ENCODE measurements around the gene SLC28A1.

- TF ChIP-seq CTCF (IDR thresholded peaks at IDR 0.05 in 2 of 3, conservative IDR thresholded peaks at IDR 0.05 in 1 of 3; ENCODE audit: borderline replicate concordance in 1 of 3, insufficient read depth in 1 of 3, low read depth in 2 of 3, low read length in 2 of 3) (no peak), JUND (IDR thresholded peaks at IDR 0.05) (no peak), EZH2 (IDR thresholded peaks at IDR 0.05) (no peak), MAX (IDR thresholded peaks at IDR 0.05) (no peak), CBX3 (IDR thresholded peaks at IDR 0.05; ENCODE audit: low read depth) (no peak), REST (IDR thresholded peaks at IDR 0.05; ENCODE audit: low read depth) (no peak), ATF3 (IDR thresholded peaks at IDR 0.05) (no peak), POLR2A (IDR thresholded peaks at IDR 0.05; ENCODE audit: borderline replicate concordance, extremely low read depth, insufficient read depth, insufficient read length) (no peak), SRF (IDR thresholded peaks at IDR 0.05; ENCODE audit: low read depth) (no peak)
Measured at GRCh38 chr15:84976746-84977345, 92.4 kb downstream of the SLC28A1 start.
